Upper lobe of left lung (tissue), 4 donors: ENCODE data around the gene KCND2.
A peak's percentile ranks its signal among the peaks of the same experiment; 100 is the strongest.

Experiments used
- EP300 ChIP-seq, 4 donors: sonication (generic); formaldehyde crosslinking; IDR thresholded peaks; one replicate each; pipeline ENCODE4 v1.5.1; 2017; ENCODE audit warnings: antibody characterized with exemption in 4 of 4, control low read depth in 2 of 4
- POLR2A ChIP-seq, 4 donors: fragments of 450-650 bp; IDR thresholded peaks; one replicate each; pipeline ENCODE4 v1.5.1; 2016 to 2017; ENCODE audit warnings: antibody characterized with exemption in 4 of 4, mild to moderate bottlenecking in 2 of 4
- POLR2AphosphoS5 ChIP-seq, 2 donors: sonication (generic); formaldehyde crosslinking; IDR thresholded peaks; one replicate each; pipeline ENCODE4 v1.5.1; 2017; ENCODE audit warnings: antibody characterized with exemption in 2 of 2
- TF ChIP-seq, protein P1 (sequence below), 6 experiments: fragments of 450-650 bp in 4 of 6; fragments of 200-600 bp in 2 of 6; sonication (generic) in 2 of 6; IDR thresholded peaks; one replicate each; pipeline ENCODE4 v1.5.1; 2016 to 2019; ENCODE audit warnings: antibody characterized with exemption in 6 of 6

DNA sequence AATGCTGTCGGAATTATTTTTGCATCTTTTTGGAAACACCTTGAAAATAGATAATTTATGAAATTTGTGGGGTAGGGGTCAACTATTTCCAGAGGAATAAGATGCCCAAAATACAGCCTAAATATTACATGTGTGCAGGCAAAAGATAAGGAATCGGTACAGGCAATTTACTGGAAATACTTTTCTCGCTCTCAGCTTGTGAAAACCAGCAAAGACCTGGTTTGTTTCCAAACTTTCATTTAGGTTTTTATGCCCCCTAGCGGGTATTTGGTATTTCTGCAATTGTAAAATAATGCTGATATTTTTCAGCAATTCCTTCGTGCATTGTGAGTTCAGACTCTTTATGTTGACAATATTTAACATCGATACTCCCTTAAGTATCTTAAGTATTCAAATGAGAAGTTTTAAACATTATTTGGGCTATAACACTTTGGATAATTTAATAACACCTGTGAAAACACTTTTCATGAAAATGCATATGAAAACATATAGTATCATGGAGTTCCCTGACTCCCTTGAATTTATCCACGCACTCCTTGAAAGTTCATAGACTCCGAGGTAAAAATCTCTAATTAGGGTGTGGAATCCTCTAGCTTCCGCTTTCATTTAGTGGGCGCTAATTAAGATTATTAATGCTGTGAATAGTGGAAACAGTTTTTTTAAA lies 452.5 kb downstream of the KCND2 start:
- TF ChIP-seq, protein P1, sequence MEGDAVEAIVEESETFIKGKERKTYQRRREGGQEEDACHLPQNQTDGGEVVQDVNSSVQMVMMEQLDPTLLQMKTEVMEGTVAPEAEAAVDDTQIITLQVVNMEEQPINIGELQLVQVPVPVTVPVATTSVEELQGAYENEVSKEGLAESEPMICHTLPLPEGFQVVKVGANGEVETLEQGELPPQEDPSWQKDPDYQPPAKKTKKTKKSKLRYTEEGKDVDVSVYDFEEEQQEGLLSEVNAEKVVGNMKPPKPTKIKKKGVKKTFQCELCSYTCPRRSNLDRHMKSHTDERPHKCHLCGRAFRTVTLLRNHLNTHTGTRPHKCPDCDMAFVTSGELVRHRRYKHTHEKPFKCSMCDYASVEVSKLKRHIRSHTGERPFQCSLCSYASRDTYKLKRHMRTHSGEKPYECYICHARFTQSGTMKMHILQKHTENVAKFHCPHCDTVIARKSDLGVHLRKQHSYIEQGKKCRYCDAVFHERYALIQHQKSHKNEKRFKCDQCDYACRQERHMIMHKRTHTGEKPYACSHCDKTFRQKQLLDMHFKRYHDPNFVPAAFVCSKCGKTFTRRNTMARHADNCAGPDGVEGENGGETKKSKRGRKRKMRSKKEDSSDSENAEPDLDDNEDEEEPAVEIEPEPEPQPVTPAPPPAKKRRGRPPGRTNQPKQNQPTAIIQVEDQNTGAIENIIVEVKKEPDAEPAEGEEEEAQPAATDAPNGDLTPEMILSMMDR (IDR thresholded peaks at IDR 0.05) = peak; percentile 10 to 51 (median 32)
- no peak for TF ChIP-seq POLR2AphosphoS5 (IDR thresholded peaks at IDR 0.05)
- no peak for TF ChIP-seq EP300 (IDR thresholded peaks at IDR 0.05)
- no peak for TF ChIP-seq POLR2A (IDR thresholded peaks at IDR 0.05)
